HepG2 (cell line): ENCODE results near the gene PSD4. TPM values are rescaled to one million over a fixed set of nuclear protein-coding genes. Genes with fewer than 3 reads are reported as not detected.
A peak's percentile ranks its signal among the peaks of the same experiment; 100 is the strongest.

ENCODE experiments used
- AGO2 ChIP-seq: fragments of 200-400 bp; formaldehyde crosslinking; optimal IDR thresholded peaks from 2 replicates; pipeline ENCODE3; 2017; ENCODE audit warnings: mild to moderate bottlenecking, low read depth, low read length, moderate library complexity
- ASH2L ChIP-seq: fragments of 300-600, 200-600 bp; sonication (generic); IDR thresholded peaks from 2 replicates; pipeline ENCODE4 v1.7.0; 2017; ENCODE audit warnings: low read depth, mild to moderate bottlenecking, moderate library complexity, mixed read lengths, low read length; ENCODE audit not compliant: insufficient read length
- CENPBD1 ChIP-seq: sonication (generic); formaldehyde crosslinking; IDR thresholded peaks from 2 replicates; pipeline ENCODE4 v1.8.0; 2022; ENCODE audit warnings: missing genetic modification reagents, low read depth, mild to moderate bottlenecking, borderline replicate concordance
- ELF3 ChIP-seq: IDR thresholded peaks from 2 replicates; pipeline ENCODE4 v1.6.1; 2016; ENCODE audit warnings: missing genetic modification reagents, missing compliant biosample characterization
- GMEB2 ChIP-seq: IDR thresholded peaks from 2 replicates; pipeline ENCODE4 v1.6.1; 2016; ENCODE audit warnings: missing biosample characterization, missing genetic modification reagents, low read depth
- HNRNPL ChIP-seq: fragments of 200-400 bp; formaldehyde crosslinking; IDR thresholded peaks from 2 replicates; pipeline ENCODE4 v1.6.1; 2017; ENCODE audit warnings: mild to moderate bottlenecking, low read depth, low read length
- HNRNPLL ChIP-seq: fragments of 200-400 bp; formaldehyde crosslinking; IDR thresholded peaks from 2 replicates; pipeline ENCODE4 v1.6.1; 2017; ENCODE audit warnings: mild to moderate bottlenecking, low read depth, low read length; ENCODE audit not compliant: poor library complexity, severe bottlenecking
- IRF9 ChIP-seq: sonication (generic); formaldehyde crosslinking; IDR thresholded peaks from 2 replicates; pipeline ENCODE4 v1.8.0; 2022; ENCODE audit warnings: missing genetic modification reagents, mild to moderate bottlenecking, borderline replicate concordance
- MTF2 ChIP-seq: sonication (generic); formaldehyde crosslinking; IDR thresholded peaks from 2 replicates; pipeline ENCODE4 v1.5.0; 2020; ENCODE audit warnings: missing genetic modification reagents, borderline replicate concordance
- NCOA1 ChIP-seq: sonication (generic); formaldehyde crosslinking; IDR thresholded peaks from 2 replicates; pipeline ENCODE4 v1.9.0; 2021; ENCODE audit warnings: missing genetic modification reagents
- POGK ChIP-seq: sonication (generic); formaldehyde crosslinking; conservative IDR thresholded peaks from 2 replicates; pipeline ENCODE4 v1.8.0; 2022; ENCODE audit warnings: mild to moderate bottlenecking, moderate library complexity, missing genetic modification reagents
- PREB ChIP-seq: sonication (generic); formaldehyde crosslinking; IDR thresholded peaks from 2 replicates; pipeline ENCODE4 v1.4.0; 2020; ENCODE audit warnings: missing genetic modification reagents
- TFE3 ChIP-seq: IDR thresholded peaks from 2 replicates; pipeline ENCODE4 v1.6.1; 2016
- ZC3H13 ChIP-seq: sonication (generic); formaldehyde crosslinking; IDR thresholded peaks from 2 replicates; pipeline ENCODE4 v1.8.1; 2023; ENCODE audit warnings: mild to moderate bottlenecking, missing genetic modification reagents, moderate library complexity
- ZNF414 ChIP-seq: sonication (generic); formaldehyde crosslinking; IDR thresholded peaks from 2 replicates; pipeline ENCODE4 v1.5.0; 2020; ENCODE audit warnings: missing genetic modification reagents
- ZNF800 ChIP-seq: sonication (generic); formaldehyde crosslinking; IDR thresholded peaks from 2 replicates; pipeline ENCODE4 v1.4.0; 2020; ENCODE audit warnings: missing genetic modification reagents
- polyA plus RNA-seq, 8 experiments: library from polyadenylated mRNA; depleted of rRNA in 3 of 8; stranded (reverse) in 7 of 8; unstranded in 1 of 8; fragments of >200 nt; fragmentation: Illumina TruSeq in 4 of 8; extraction: Trizol in 4 of 8; gene quantifications; 2 replicates each; pipeline versions ENCODE4 v1.2.1 to v1.2.3, GENCODE V29; 2011 to 2016; ENCODE audit warnings: low read depth in 4 of 8, missing spikeins in 1 of 8, mixed read lengths in 1 of 8; ENCODE audit not compliant: insufficient read depth in 1 of 8
- total RNA-seq, 5 experiments: library from RNA; depleted of rRNA; stranded (reverse); fragments of >200 nt; fragmentation: Illumina TruSeq; extraction: Trizol; gene quantifications; 2 replicates each; pipeline ENCODE4 v1.2.3, GENCODE V29; 2016; ENCODE audit warnings: low read depth in 1 of 5

The PSD4 gene
- total and polyA plus RNA-seq, 2 of the 13 experiments (the other 11 are each of a cell fraction or from before 2014, with no cell fraction given) = 5.8 to 9.4 TPM

GRCh38 chr2:113217455-113218282 lies 43.9 kb downstream of the PSD4 start (continued):
- 0 out of 2 replicates have a peak, but pooled peaks have one; percentile 50 for TF ChIP-seq ZNF414
- TF ChIP-seq HNRNPL = peak; percentile 87
- TF ChIP-seq ZNF800 (CRISPR knock-in tag) = no peak
- peak; percentile 58; the same call in 1 of the 2 replicates for TF ChIP-seq IRF9 (CRISPR knock-in tag)
- TF ChIP-seq ELF3 (CRISPR knock-in tag) = no peak
- peak; percentile 37; the same call in 1 of the 2 replicates for TF ChIP-seq TFE3 (CRISPR knock-in tag)
- TF ChIP-seq HNRNPLL = peak; percentile 20
- TF ChIP-seq ZC3H13 = 0 out of 2 replicates have a peak, but pooled peaks have one; percentile 23
- TF ChIP-seq ASH2L = no peak
- TF ChIP-seq POGK (CRISPR knock-in tag) = 0 out of 2 replicates have a peak, but pooled peaks have one; percentile 14
- TF ChIP-seq MTF2 = peak; percentile 93
- TF ChIP-seq PREB = no peak
- no peak for TF ChIP-seq CENPBD1 (CRISPR knock-in tag)
- TF ChIP-seq NCOA1 = peak; percentile 77; the same call in 1 of the 2 replicates
- no peak for TF ChIP-seq GMEB2
- TF ChIP-seq AGO2 = peak; percentile 84
